Right kidney (tissue), 1 donor: Measurements from ENCODE around the gene BTN1A1.
A peak's percentile ranks its signal among the peaks of the same experiment; 100 is the strongest.
"Not testable (repeated sequence)": the region's sequence is repeated elsewhere in the genome, so short reads cannot be mapped to it uniquely, and the experiment has no call there.

Experiments
- DNase-seq: peaks from one replicate; pipeline ENCODE4 v3.0.0-alpha.2; 2016

BTN1A1 gene

DNA sequence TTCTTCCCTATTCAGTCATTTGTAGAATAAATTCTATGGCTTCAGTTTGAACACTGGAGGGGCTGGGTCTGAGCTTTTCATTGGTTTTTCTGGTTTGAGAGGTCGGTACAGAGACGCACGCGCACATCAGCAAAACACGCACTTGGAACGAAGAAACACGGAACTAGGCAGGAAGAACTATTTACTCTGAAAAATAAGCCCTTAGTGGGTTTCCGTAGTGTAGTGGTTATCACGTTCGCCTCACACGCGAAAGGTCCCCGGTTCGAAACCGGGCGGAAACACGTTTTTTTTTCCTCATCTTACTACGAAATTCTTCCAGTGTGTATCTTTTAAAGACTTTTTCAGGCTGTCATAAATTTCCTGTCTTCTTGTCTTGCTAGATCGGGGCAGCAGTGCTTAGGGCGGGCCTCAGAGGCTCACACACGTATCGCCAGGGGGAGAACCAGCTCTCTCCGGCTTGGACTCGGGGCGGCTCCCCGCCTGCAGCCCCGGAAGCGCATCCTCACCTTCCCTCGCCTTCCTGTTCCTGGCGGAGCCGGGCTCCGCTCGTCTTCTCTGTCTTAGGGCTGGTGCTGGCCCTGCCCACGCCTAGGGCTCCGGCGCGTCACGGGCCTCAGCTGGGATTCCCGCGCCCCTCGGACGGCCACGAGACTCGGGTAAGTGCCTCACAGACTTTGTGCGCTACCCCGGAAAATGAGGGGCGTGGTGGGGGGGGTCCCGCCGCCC, 37.9 kb downstream of the BTN1A1 start, which contains the start of gene HMGN4:
HMGN4 (plus strand) TSS at position 521 of the 726 bp plus-strand sequence. CDS start 6,841 bp downstream, outside the sequence.
- peak; percentile 92 for DNase-seq

DNA sequence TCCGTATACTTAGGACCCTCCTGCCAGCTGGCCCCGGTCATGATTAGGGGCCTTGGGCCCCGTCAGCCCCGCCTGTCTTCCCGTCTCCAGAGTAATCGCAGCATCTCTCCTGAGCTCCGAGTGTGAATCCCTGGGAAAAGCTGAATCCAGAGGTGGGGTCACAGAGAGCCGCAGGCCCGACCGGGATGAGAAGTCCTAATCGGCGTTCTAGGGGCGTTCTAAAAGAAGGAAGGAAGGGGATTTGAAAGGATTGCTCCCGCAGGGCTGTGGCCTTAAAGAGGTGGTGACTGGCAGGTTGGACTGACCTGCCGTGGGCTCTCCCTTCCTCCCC, 38.4 kb downstream of the BTN1A1 start:
- DNase-seq: no peak

DNA sequence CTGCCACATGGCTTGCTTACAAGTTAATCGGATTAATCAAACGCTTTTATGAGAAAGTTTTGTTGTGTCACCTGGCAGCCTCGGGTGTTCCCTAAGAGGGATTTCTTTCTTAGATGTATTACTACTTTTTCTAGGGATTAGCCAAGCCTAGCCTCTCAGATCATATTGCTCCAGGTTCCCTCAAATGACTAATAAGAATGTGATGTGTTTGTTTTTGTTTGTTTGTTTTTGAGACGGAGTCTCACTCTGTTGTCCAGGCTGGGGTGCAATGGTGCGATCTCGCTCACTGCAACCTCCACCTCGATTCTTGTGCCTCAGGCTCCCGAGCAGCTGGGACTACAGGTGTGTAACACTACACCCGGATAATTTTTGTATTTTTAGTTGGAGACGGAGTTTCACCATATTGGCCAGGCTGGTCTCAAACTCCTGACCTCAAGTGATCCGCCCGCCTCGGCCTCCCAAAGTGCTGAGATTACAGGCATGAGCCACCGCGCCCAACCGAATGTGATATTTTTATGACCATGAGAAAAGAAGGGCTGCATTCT, 39.0 kb downstream of the BTN1A1 start:
- DNase-seq: no peak

GRCh38 chr6:26541579-26541978, 41.5 kb downstream of the BTN1A1 start:
- no peak for DNase-seq

- DNase-seq: no peak
Measured at GRCh38 chr6:26543953-26544352, 43.9 kb downstream of the BTN1A1 start.

DNA sequence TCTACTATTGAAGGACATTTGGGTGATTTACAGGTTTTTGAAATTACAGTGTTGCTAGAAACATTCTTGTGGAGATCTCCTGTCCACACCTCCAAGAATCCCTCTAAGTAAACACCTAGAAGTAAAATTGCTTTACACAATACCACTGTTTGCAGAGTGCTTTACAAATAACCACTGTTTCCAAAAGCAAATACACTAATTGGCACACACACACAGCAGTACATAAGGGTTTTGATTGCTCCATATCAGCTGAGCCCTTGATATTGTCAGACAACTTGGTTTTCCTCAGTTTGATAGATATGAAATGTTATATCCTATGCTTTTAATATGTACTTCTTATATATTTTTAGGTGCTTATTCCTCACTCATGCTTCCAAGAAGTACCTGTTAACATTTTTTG, 44.4 kb downstream of the BTN1A1 start:
- DNase-seq: no peak

- DNase-seq: no peak
Measured at GRCh38 chr6:26545627-26546026, 45.5 kb downstream of the BTN1A1 start.

DNA sequence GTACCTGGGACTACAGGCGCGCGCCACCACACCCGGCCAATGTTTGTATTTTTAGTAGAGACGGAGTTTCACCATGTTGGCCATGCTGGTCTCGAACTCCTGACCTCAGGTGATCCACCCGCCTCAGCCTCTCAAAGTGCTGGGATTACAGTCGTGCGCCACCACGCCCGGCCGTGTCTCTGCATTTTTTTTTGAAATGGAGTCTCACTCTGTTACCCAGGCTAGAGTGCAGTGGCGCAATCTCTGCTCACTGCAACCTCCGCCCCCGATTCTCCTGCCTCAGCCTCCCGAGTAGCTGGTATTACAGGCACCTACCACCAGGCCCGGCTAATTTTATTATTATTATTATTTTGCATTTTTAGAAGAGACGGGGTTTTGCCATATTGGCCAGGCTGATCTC, 47.3 kb downstream of the BTN1A1 start:
- DNase-seq: not testable (repeated sequence)

DNA sequence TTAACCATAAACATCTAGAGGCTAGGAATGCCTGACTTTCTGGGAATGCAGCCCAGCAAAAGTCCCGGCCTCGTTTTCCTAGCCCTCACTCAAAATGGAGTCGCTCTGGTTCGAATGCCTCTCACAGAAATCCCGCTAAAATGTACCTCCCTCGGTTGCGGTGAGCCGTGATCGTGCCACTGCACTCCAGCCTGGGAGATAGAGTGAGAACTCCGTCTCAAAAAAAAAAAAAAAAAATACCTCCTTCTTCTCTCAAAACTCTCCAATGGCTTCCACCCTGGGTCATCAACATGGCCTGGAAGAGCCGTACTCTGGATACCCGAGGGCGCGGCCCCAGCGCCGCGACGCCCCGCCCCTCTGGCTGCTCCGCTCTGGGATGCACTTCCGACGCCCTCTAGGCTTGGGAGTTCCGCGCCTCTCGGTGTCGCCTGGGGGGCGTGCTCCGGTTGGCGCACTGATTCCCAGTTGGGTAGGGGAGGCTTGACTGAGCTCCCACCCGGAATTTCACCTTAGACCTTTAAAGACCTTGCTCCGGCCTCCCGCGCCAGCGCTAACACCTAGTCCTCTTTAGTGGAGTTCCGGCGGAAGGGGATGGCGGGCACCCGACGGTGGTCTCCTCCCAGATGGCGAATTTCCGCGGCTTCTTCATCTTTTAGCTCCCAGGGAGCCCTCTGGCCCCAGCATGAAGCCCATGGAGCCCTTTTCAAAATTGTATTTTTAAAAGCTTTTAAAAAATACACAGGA, 50.3 kb downstream of the BTN1A1 start:
- DNase-seq: peak; percentile 87

DNA sequence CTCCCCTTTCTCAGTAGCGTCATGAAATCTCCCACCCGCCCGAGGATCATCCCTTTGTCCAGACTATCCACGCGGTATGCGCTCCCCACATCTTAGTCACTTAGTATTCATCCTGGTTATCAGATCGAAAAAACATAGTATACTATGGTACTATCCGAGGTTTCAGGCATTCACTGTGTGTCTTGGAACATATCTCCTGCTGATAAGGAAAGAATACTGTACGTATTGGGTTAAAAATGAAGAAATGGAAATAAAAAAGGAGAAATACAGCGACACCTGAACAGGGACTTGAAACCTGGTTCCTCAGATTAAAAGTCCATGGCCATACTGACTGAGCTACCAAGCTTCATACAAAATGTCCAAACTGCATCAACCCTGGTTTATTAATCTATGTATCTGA, 52.1 kb downstream of the BTN1A1 start:
- DNase-seq: no peak

- peak; percentile 36 for DNase-seq
Measured at GRCh38 chr6:26552640-26553188, 52.6 kb downstream of the BTN1A1 start.

GRCh38 chr6:26553264-26553634, 53.1 kb downstream of the BTN1A1 start:
- peak; percentile 74 for DNase-seq

- peak; percentile 80 for DNase-seq
Measured at GRCh38 chr6:26553635-26554446, 53.7 kb downstream of the BTN1A1 start.

DNA sequence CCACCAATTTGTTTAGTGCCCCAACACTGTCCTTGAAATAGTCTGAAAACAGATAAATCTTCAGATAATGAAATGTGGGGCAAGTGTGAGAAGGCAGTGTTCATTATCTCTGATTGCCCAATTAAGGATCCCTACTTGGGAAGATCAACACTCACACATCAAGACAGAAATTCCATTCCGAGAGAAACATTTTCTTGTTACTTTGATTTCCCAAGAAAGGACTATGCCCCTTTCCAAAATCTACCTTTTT, 54.3 kb downstream of the BTN1A1 start:
- no peak for DNase-seq

DNA sequence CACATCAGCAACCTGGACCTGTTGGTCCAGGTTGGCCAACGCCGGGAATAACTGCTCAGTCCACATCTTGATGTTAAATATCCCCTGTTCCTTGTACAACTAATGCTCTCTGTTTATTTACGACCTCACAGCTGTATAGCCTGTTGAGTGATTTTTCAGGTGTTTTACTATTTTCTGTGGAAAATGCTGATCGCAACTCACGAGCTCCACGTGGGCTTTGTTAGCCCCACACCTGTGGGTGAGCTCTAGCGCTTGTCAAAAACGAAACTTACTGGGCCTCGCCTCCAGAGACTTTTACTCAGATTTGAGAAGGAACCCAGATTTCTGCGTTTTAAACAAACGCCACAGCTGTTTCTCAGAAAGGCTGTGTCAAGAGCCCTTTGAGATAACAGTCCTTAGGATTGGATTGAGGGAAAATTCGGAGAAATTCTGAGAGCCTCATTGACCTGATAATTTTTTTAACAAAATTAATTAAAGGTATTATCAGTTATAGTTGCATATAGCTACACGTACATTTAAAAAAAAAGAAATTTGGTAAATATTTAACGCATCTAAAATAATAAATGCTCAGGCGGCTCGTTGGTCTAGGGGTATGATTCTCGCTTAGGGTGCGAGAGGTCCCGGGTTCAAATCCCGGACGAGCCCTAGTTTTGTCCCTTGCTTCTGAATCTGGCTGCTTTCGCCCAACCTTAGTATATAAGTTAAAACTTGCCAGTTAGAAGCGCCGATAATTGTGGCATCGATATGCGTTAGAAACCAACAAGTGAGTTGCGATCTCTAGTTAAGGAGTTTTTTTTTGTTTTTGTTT, 54.8 kb downstream of the BTN1A1 start:
- no peak for DNase-seq

GRCh38 chr6:26555505-26556262, 55.6 kb downstream of the BTN1A1 start:
- no peak for DNase-seq

DNA sequence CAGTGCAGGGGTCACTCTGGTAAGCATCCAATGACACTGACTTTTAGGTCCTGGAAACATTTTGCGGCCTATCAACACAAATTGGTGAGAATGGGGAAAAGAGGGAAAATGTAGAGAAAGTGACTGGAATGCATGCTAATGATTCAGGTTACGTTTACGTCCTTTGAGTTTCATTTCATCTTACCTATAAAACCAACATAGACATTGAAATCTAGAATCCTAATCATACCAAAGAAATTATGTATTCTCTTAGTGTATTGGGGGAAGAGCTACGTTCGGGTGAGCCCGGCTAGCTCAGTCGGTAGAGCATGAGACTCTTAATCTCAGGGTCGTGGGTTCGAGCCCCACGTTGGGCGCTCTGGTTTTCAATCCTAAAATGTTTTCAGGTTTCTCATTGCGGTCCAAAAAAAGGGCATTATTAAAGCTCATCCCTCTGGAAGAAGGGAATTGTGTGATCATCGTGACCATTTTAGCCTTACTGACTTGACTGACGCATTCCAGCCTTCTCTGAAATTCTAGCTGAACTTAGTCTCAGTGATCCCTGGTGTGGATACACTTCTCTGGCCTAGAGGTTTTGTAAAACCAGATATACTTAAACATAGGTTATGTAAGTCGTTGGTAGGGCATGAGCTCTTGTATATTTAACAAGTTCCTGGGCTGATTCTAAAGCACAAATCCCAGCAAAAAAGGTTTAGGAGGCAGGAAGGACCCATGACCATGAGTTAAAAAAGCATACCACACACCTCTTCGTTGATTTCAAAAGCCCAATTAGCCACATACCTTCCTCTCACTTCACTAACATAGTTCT, 56.4 kb downstream of the BTN1A1 start:
- DNase-seq: no peak
